ENCODE results near the gene DYRK1A. TPM values are rescaled to one million over a fixed set of nuclear protein-coding genes. Genes with fewer than 3 reads are reported as not detected.

DYRK1A gene
- total and polyA plus RNA-seq, 2 of the 13 experiments (the other 11 are each of a cell fraction or from before 2014, with no cell fraction given): 24.6 to 34.2 TPM

DNA sequence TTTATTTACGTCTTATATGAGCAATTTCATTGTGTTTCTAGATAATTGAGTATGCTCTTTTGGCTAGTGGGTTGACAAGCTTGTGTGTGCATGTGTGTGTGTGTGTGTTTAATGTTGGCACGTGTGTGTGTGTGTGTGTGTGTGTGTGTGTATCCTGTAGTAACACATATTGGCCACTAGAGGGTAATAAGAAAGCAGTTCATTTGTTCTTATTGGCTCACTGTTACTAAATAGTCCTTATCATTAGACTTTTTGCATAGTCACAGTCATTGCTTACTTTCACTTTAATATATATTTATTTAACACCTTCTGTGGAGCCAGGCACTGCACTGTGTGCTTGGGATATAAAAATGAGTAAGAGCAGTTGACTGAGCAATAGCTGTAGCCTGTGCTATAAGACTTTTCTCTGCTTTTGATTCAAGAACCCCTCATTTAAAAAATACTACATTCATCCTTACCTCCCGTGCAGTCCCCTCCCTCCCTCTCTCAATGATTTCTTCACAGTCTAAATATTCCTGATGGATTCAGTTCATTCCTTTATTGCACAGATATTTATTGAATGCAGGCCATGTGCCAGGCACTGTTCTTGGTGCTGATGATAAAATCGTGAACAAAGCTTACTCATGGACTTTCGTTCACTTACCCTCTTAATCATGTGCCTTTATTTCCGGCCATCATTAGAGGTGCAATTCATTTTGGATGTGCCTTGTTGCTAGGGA, 96.7 kb downstream of the DYRK1A start (continued):
- TF ChIP-seq, protein P1, sequence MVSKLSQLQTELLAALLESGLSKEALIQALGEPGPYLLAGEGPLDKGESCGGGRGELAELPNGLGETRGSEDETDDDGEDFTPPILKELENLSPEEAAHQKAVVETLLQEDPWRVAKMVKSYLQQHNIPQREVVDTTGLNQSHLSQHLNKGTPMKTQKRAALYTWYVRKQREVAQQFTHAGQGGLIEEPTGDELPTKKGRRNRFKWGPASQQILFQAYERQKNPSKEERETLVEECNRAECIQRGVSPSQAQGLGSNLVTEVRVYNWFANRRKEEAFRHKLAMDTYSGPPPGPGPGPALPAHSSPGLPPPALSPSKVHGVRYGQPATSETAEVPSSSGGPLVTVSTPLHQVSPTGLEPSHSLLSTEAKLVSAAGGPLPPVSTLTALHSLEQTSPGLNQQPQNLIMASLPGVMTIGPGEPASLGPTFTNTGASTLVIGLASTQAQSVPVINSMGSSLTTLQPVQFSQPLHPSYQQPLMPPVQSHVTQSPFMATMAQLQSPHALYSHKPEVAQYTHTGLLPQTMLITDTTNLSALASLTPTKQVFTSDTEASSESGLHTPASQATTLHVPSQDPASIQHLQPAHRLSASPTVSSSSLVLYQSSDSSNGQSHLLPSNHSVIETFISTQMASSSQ (IDR thresholded peaks at IDR 0.05; ENCODE audit: low read depth): no peak
- TF ChIP-seq, protein P1 (CRISPR knock-in tag; IDR thresholded peaks at IDR 0.05; ENCODE audit: borderline replicate concordance): no peak
- peak; percentile 29; the same call in 1 of the 2 replicates for TF ChIP-seq STAG1 (CRISPR knock-in tag; IDR thresholded peaks at IDR 0.05)
- no peak for TF ChIP-seq ZNF432 (CRISPR knock-in tag; IDR thresholded peaks at IDR 0.05; ENCODE audit: borderline replicate concordance)
- TF ChIP-seq, protein P2, sequence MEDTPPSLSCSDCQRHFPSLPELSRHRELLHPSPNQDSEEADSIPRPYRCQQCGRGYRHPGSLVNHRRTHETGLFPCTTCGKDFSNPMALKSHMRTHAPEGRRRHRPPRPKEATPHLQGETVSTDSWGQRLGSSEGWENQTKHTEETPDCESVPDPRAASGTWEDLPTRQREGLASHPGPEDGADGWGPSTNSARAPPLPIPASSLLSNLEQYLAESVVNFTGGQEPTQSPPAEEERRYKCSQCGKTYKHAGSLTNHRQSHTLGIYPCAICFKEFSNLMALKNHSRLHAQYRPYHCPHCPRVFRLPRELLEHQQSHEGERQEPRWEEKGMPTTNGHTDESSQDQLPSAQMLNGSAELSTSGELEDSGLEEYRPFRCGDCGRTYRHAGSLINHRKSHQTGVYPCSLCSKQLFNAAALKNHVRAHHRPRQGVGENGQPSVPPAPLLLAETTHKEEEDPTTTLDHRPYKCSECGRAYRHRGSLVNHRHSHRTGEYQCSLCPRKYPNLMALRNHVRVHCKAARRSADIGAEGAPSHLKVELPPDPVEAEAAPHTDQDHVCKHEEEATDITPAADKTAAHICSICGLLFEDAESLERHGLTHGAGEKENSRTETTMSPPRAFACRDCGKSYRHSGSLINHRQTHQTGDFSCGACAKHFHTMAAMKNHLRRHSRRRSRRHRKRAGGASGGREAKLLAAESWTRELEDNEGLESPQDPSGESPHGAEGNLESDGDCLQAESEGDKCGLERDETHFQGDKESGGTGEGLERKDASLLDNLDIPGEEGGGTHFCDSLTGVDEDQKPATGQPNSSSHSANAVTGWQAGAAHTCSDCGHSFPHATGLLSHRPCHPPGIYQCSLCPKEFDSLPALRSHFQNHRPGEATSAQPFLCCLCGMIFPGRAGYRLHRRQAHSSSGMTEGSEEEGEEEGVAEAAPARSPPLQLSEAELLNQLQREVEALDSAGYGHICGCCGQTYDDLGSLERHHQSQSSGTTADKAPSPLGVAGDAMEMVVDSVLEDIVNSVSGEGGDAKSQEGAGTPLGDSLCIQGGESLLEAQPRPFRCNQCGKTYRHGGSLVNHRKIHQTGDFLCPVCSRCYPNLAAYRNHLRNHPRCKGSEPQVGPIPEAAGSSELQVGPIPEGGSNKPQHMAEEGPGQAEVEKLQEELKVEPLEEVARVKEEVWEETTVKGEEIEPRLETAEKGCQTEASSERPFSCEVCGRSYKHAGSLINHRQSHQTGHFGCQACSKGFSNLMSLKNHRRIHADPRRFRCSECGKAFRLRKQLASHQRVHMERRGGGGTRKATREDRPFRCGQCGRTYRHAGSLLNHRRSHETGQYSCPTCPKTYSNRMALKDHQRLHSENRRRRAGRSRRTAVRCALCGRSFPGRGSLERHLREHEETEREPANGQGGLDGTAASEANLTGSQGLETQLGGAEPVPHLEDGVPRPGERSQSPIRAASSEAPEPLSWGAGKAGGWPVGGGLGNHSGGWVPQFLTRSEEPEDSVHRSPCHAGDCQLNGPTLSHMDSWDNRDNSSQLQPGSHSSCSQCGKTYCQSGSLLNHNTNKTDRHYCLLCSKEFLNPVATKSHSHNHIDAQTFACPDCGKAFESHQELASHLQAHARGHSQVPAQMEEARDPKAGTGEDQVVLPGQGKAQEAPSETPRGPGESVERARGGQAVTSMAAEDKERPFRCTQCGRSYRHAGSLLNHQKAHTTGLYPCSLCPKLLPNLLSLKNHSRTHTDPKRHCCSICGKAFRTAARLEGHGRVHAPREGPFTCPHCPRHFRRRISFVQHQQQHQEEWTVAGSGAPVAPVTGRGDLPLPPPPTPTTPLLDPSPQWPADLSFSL (CRISPR knock-in tag; IDR thresholded peaks at IDR 0.05): peak; percentile 93
- TF ChIP-seq ZKSCAN1 (IDR thresholded peaks at IDR 0.05; ENCODE audit: low read length): no peak
- peak; percentile 32; the same call in 1 of the 2 replicates for TF ChIP-seq SMC3 (IDR thresholded peaks at IDR 0.05; ENCODE audit: low read length)
- no peak for TF ChIP-seq WIZ (CRISPR knock-in tag; IDR thresholded peaks at IDR 0.05)
- TF ChIP-seq PRDM10 (CRISPR knock-in tag; IDR thresholded peaks at IDR 0.05; ENCODE audit: low read depth): no peak
- no peak for TF ChIP-seq FOXA3 (CRISPR knock-in tag; IDR thresholded peaks at IDR 0.05)
- TF ChIP-seq SOX6 (IDR thresholded peaks at IDR 0.05): no peak
- no peak for TF ChIP-seq SOX6 (CRISPR knock-in tag; IDR thresholded peaks at IDR 0.05)
- TF ChIP-seq MIXL1 (CRISPR knock-in tag; IDR thresholded peaks at IDR 0.05): no peak
- TF ChIP-seq TARDBP (CRISPR knock-in tag; IDR thresholded peaks at IDR 0.05): no peak
- TF ChIP-seq ZMAT3 (CRISPR knock-in tag; conservative IDR thresholded peaks at IDR 0.05): no peak
- no peak for TF ChIP-seq REPIN1 (CRISPR knock-in tag; IDR thresholded peaks at IDR 0.05; ENCODE audit: borderline replicate concordance, low read depth)
- peak; percentile 12; the same call in 1 of the 2 replicates for TF ChIP-seq NFE2L2 (IDR thresholded peaks at IDR 0.05; ENCODE audit: low read length)
